Measurements from ENCODE around the gene DGAT2L6.

GRCh38 chrX:70168238-70169188, 8.8 kb upstream of the DGAT2L6 start:
- TF ChIP-seq CTCF (conservative IDR thresholded peaks at IDR 0.05; ENCODE audit: low read depth in 2 of 2) = no peak
- TF ChIP-seq POLR2AphosphoS5 (IDR thresholded peaks at IDR 0.05; ENCODE audit: low read depth) = no peak
- no peak for TF ChIP-seq REST (IDR thresholded peaks at IDR 0.05; ENCODE audit: unreplicated experiment)
- no peak for TF ChIP-seq CREB1 (CRISPR knock-in tag; IDR thresholded peaks at IDR 0.05; ENCODE audit: low read depth)
- TF ChIP-seq EZH2phosphoT487 (IDR thresholded peaks at IDR 0.05; ENCODE audit: unreplicated experiment) = no peak
- no peak for TF ChIP-seq JUNB (IDR thresholded peaks at IDR 0.05; ENCODE audit: unreplicated experiment)
- no peak for TF ChIP-seq EZH2 (IDR thresholded peaks at IDR 0.05; ENCODE audit: low read depth, unreplicated experiment)
- TF ChIP-seq STAT1 (IDR thresholded peaks at IDR 0.05; ENCODE audit: unreplicated experiment) = no peak
- no peak for TF ChIP-seq ETS1 (IDR thresholded peaks at IDR 0.05)
- TF ChIP-seq ZNF114 (CRISPR knock-in tag; IDR thresholded peaks at IDR 0.05) = no peak
- no peak for TF ChIP-seq ZNF331 (CRISPR knock-in tag; IDR thresholded peaks at IDR 0.05; ENCODE audit: low read depth)

Measured in GM23338 (cell line).